GM12878 (cell line): ENCODE results near the gene PRDX1.

Experiments used
- HDAC2 ChIP-seq: fragments of 200-600 bp; sonication (generic); IDR thresholded peaks from 2 replicates; pipeline ENCODE4 v1.6.1; 2017
- NFIC ChIP-seq: IDR thresholded peaks from 2 replicates; pipeline ENCODE4 v1.6.1; 2012; ENCODE audit warnings: low read depth, mild to moderate bottlenecking, inconsistent platforms, low read length, moderate library complexity
- POLR2A ChIP-seq: IDR thresholded peaks from 2 replicates; pipeline ENCODE4 v1.6.1; 2011; ENCODE audit warnings: low read depth, mild to moderate bottlenecking, low read length
- TF ChIP-seq, protein P1 (sequence below): fragments of 450-650 bp; IDR thresholded peaks from 2 replicates; pipeline ENCODE4 v1.6.1; 2014; ENCODE audit warnings: mild to moderate bottlenecking
- TF ChIP-seq, protein P2 (sequence below), 3 experiments: IDR thresholded peaks in 2 of 3; conservative IDR thresholded peaks in 1 of 3; 2 replicates each; pipeline ENCODE4 v1.5.1; 2011; ENCODE audit warnings: low read depth in 3 of 3, low read length in 3 of 3, mild to moderate bottlenecking in 3 of 3, control low read depth in 2 of 3, moderate library complexity in 2 of 3, inconsistent platforms in 1 of 3, mixed read lengths in 1 of 3; ENCODE audit not compliant: control insufficient read depth in 2 of 3, insufficient read depth in 1 of 3; ENCODE audit errors: extremely low read depth in 1 of 3

DNA sequence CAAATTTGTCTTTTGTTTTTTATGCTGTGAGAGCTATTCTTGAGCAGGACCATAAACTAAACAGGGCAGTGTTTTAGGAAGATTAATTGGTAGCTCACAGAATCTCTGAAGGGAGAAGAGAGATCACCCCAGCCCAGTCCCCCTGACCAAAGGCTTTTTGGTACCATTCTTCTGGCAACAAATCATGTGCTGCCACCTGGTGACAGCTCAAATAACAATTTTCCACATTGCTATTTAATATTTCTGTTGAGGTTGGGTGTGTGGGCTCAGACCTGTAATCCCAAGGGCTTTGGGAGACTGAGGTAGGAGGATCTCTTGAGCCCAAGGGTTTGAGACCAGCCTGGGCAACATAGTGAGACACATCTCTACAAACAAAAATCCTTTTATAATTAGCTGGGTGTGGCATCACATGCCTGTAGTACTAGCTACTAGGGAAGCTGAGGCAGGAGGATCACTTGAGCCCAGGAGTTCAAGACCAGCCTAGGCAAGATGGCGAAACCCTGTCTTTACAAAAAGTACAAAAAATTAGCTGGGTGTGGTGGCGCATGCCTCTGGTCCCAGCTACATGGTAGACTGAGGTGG lies 28.5 kb downstream of the PRDX1 start:
- TF ChIP-seq, protein P1, sequence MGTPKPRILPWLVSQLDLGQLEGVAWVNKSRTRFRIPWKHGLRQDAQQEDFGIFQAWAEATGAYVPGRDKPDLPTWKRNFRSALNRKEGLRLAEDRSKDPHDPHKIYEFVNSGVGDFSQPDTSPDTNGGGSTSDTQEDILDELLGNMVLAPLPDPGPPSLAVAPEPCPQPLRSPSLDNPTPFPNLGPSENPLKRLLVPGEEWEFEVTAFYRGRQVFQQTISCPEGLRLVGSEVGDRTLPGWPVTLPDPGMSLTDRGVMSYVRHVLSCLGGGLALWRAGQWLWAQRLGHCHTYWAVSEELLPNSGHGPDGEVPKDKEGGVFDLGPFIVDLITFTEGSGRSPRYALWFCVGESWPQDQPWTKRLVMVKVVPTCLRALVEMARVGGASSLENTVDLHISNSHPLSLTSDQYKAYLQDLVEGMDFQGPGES = no peak
- TF ChIP-seq POLR2A = no peak
- TF ChIP-seq, protein P2, sequence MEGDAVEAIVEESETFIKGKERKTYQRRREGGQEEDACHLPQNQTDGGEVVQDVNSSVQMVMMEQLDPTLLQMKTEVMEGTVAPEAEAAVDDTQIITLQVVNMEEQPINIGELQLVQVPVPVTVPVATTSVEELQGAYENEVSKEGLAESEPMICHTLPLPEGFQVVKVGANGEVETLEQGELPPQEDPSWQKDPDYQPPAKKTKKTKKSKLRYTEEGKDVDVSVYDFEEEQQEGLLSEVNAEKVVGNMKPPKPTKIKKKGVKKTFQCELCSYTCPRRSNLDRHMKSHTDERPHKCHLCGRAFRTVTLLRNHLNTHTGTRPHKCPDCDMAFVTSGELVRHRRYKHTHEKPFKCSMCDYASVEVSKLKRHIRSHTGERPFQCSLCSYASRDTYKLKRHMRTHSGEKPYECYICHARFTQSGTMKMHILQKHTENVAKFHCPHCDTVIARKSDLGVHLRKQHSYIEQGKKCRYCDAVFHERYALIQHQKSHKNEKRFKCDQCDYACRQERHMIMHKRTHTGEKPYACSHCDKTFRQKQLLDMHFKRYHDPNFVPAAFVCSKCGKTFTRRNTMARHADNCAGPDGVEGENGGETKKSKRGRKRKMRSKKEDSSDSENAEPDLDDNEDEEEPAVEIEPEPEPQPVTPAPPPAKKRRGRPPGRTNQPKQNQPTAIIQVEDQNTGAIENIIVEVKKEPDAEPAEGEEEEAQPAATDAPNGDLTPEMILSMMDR (IDR thresholded peaks at IDR 0.05 in 2 of 3, conservative IDR thresholded peaks at IDR 0.05 in 1 of 3; ENCODE audit: control insufficient read depth in 2 of 3, extremely low read depth in 1 of 3, insufficient read depth in 1 of 3, low read depth in 3 of 3, low read length in 3 of 3) = peak; percentile 48 to 86 (median 51); a peak in 5 of 6 replicates
- TF ChIP-seq NFIC = no peak
- TF ChIP-seq HDAC2 = no peak
